ENCODE results near the gene ELF4.
A peak's percentile ranks its signal among the peaks of the same experiment; 100 is the strongest.

ELF4 gene

DNA sequence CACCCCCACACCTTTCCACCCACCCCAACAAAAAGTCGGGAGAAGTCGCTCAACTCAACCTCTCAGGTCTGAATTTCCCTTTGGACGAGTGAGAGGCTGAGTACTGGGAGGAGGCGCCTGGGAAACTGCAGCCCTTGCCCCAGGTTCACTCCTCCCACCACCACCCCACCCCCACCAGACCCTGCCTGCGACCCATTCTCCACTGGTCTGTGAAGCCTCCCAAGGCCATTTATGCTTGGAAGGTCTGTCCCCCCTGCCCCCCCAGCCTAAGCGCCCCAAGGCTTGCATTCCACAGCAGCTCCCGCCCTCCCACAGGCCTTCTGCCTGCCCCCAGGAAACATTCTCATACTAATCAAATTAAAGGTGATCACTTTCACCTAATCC lies 27.2 kb downstream of the ELF4 start:
- DNase-seq, result no peak

DNA sequence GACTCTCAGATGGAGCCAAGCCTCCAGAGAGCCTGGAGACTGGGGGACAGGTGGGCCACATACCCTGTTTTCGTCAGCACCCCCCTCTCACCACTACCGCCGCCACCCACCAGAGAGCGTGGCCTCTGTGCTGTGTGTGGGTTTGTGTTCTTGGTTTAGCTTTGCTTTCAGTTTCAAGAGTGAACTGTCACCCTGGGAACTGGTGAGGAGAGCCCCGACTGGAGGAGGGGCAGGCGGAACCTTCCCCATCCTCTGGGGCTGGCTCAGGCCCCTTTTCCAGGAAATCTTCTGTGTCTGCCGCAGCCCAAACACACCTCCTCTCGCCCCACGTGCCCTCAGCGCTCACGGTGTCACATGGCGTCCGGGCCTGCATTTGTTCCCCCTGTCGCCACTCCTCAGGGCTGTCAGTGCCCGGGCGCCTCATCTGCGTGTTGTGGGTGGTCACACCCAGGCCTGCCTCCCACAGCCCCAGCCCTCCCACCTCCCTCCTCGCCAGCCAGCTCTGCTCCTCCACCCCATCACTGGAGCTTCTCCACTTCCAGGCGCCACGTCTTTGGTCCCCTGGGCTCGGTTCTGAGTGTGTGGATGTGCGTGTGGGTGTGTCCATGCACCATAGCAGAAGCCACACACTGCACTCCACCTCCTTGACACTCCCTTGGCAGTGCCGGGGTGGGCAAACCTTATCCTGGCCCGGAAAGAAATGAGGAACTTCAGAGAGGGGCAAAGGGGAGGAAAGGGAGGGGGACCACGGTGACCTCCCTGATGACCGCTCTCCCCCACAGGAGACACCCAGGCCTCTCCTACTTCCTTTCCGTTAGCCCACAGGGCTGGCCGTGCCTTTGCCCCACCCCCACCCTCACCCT lies 27.8 kb downstream of the ELF4 start:
- DNase-seq, result no peak

DNA sequence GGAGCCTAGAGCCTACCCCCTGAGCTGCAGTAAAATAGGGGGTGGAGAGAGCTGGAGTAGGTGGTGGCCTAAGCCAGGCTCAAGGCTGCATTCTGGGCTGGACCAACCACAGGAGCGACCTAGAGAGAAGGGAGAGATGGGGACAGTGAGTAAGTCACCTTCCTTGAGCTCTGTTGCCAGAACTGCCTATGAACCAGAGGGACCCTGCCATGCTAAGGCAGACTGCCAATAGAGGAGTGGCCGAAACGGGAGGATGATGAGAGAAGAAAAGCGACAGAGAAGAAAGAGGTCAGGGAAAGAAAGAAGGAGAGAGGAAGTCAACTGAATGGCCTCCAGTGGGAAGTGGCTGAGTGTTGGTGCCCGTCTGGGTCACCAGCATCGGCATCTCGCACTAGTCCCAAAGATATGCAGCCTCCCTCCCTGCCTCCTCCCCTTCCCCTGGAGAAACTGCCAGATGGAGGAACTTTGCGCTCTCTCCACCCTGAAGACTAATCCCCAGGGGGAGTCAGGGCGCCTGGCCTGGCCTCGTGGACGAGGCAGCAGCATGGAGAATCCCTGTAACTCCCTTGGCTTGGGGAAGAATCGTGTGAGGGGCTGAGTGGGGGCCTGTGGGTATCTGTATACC lies 28.8 kb downstream of the ELF4 start:
- DNase-seq, result no peak

DNA sequence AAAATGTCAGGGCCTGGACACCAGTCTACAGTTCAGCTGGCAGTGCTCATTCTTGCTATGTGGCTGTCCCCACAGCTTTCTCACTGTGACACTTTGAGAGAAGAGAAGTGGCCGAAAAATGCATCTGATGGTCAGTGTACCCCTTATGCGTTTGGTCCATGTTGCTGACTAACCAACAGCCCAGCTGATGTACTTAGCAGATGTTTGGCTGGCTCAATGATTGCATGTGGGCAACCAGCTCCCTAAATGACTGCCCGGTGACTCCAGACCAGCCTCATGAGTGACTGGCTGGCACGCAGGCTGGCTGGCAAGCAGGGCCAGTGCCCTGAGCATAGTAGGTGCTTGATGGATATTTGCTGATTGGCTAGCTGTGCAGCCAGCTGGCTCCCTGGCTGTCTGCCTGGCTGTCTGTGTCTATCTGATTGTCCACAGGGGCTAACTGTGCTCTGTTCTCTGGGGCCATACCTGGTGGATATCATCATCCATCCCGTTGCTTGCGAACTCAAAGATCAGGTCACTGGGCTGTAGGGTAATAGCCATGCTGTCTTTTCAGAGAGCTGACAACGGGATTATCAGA lies 29.4 kb downstream of the ELF4 start:
- DNase-seq, result no peak

DNA sequence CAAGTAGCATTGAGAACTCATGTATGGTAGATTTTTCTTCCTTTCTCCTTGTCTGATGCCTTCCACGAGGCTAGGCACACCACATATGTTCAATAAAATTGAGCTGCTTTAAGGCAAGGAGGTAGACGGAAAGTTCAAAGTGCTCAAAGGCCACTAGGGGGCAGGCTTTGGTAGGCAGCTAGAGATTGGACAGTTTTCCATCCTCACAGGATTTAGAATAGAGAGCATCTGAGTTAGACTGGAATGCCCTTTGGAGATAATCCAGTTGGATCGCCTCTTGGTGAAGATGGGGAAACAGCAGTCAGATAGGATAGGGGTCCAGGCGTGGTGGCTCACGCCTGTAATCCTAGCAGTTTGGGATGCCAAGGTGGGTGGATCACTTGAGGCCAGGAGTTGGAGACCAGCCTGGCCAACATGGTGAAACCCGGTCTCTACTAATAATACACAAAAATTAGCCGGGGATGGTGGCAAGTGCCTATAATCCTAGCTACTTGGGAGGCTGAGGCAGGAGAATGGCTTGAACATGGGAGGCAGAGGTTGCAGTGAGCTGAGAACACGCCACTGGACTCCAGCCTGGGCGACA lies 30.4 kb downstream of the ELF4 start:
- peak; percentile 62 for DNase-seq

DNA sequence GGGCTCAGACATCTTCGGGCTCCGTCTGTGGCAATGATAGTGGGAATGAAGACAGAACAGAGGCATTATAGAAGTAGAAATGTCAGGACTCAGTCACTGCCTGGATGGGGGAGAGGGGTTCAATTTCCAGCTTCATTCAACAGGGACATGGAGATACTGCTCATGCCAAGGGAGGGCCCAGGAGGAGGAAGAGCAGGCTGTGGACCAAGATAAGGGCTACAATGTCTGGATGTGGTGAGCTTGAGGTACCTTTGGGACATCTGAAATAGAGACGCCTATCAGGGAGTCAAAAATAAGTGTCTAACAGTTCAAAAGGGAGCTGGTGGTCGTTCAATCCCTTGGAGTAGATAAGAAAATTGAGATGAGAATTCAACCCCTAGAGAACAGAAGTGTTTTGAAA lies 34.5 kb downstream of the ELF4 start:
- no peak for DNase-seq

DNA sequence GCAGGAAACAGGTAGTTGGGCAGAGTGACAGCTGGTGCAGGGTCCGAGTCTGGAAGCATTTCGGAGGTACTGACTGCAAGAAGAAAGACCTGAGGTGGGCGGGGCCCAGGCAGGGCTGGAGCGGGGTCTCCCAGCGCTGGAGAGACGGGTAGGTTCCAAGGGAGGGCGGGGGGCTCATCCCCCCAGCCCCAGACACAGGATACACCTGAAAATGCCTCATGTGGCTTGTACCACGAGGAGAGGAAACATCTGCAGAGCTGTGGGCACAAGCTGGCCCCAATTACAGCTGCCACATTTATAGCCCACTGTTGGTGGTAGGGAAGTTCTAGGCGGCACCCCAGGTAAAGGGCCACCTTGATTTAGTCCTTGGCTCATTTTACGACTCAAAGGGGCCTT lies 38.0 kb downstream of the ELF4 start:
- DNase-seq, result no peak

DNA sequence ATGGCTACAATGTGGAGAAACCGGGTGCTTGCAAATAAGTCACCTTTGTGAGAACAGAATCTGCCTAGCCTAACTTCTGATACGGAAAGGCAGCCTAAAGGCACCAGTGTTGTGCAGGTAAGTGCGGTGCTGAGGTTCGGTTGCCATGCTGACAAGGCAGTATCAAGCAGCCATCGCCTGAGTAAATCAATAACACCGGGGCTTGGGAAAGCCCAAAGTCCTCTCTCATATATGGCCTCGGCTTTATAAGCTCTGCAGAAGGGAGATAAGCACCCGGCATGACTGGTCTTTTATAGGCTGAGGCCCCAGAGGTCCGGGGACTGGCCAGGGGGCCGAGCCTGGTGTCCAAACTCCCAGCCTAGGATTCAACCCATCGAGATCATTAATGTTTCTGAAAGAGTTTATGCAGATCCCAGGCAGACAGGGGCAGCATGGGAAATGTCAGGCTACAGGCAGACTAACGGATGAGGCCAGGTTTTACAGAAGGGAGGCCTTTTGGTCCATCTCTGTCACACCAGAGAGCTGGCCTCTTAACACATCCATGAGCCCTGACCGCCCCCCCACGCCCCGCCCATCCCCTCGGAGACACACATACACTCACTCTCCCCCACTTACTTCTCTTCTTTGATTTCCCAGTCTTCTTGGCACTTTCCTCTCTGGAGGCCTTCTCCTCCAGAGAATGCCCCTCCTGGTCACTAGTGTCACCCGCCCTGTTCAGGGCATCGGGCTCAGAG lies 38.5 kb downstream of the ELF4 start:
- DNase-seq, result no peak

DNA sequence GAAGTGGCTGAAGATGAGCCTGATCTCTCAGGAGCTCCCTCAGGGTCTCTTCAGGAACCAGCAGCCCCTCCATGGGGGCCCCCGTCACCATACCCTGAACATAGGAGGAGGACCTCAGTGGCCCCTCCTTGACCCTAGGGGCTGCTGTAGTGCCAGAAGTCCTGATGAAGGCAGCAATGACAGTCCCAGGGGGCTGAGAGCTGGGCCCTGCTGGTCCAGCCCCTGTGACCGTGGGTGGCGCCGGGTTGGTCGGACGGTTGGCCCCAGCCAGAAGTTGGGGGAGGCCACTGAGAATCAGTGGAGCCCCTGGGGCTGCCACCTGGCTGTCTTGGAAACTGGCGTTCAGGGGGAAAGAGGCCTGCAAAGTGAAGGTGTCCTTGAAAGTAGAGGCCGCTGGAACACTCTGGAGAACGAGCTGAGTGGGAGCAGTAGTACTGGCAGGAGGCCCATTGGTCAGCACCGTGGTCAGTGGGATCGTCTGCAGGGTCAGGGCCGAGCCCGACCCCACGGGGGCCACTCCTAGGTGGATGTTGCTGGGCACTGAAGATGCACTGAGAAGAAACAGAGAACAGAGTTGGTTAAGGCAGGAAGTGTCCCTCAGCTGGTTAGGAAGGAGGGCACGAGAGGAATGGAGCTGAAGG lies 43.2 kb downstream of the ELF4 start:
- no peak for DNase-seq

DNA sequence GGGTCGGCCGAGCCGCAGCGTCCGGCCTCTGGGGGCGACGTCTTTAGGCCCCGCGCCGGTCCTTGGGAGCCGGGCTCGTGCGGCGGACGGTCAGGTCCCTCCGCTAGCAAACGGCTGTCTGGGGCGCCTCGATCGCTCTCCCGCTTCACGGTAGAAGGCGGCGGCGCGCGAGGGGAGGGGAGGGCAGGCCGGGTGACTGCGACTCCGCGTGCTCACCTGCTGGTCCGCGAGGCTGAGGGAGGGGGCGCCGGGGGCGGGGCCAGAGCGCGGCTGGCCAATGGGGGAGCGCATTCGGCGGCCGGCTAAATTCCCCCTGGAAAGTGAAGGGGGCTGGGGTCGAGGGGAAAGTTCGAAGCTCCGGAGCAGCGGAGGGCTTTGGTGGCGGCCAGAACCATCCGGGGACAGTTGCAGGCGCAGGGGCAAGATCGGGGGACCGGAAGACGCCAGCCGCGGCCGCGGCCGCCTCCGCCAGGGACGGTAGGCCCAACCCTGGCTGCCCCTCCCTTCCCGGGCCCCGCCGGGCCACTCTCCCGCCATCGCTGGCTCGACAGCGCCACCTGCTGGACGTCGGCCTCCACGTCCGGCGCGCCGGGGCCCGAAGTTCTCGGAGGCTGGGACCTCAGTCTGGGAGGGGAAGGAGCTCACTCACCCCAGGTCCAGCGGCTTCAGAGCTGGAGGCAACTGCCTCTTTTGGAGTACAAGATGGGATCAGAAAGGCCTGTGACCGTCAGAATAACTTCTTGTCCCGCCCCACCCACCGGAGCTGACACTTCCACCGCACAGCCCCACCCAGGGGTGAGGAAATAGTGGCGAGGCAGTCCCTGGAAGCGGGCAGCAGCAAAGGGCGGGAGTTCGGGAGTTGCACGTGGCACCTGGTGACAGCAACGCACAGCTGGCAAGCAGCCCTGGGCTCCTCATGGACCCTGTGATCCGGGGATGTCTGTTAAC lies 49.9 kb downstream of the ELF4 start:
- peak; percentile 28 for DNase-seq

DNA sequence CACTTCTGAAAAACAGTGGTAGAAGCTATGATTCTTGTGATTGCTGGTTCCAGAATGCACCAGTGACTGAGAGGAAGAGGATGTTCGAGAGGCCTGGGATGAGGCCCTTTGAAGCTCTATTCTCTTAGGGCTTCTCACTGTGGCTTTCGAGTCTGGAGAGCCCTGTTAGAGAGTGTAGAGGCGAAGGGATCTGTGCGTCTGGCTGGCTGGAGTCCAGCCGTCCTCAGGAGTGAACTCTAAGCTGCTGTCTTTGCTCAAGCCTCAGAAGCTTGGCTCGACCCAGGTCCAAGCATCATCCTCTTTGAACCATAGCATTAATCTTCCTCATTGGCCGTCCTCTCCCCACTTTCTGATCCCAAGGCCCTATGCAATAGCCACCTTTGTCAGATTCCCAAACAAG lies 51.6 kb downstream of the ELF4 start:
- no peak for DNase-seq

DNA sequence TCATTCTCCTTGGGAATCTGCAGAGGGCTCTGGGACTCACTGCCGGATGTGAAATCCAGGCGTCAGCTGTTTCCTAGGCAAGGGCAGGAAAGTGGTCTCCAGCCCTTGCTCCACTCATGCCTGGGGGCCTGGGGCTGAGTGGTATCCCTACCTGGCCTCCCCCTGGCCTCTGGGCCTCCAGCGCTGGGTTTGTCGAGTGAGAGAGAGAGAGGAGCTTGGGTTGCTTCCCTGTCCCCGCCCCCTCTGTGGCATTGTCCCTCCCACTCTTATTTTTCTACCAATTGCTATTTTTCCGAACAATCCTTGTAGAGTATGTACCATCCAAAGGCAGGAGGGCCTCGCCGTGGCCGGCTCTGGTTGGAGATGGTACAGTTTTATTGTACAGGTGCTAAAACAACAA lies 53.1 kb downstream of the ELF4 start:
- DNase-seq, result no peak

DNA sequence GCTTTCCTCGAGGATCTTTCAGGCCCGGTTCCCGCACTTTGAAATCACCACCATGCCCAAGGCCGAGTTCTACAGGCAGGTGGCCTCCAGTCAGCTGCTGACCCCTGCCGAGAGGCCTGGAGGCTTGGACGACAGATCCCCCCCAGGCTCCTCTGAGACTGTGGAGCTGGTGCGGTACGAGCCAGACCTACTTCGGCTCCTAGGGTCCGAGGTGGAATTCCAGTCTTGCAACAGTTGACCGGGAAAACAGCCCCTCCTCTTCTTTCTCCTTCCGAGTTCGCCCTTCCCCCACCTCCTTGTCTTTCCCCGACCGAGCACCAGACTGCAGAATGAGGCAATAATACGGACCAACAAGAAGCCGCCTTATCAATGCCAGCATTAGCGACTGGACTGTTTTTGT lies 54.4 kb downstream of the ELF4 start:
- no peak for DNase-seq

DNA sequence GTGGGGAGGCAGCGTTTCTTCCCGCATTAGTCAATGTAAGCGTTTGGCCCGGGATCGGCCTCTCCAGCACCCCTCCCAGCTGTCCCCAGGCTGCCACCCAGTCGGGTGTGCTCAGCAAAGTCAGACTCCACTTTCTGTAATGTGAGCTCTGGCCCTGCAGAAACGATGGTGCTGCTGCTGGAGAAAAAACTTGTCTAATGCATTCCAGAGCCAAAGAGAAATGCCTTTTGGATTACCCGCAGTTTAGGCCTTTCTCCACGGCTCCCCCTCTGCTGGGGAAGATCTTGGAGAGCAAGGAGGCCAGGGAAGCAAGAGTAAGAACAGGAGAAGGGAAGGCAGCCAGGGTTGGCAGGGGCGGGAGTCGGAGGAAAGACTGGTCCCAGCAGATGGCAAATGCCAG lies 55.2 kb downstream of the ELF4 start:
- DNase-seq, result no peak

DNA sequence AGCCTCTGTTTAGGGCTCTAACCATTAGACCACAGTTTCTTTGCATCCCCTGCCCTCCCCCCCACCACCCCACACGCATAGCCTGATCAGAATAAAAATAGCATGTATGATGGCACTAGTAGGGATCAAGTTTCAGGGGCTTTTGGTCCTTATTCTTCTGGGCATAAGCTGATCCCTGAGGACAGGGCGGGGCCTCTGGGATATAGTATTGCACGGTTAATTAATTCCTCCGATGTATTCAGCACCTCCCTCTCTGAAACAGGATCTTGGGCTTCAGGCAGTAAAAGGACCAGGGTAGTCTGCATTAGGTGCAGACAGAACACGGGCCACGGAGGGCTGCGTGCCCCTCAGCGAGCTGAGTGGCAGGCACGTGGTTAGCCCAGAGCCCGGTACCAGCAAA lies 57.1 kb downstream of the ELF4 start:
- DNase-seq, result no peak

DNA sequence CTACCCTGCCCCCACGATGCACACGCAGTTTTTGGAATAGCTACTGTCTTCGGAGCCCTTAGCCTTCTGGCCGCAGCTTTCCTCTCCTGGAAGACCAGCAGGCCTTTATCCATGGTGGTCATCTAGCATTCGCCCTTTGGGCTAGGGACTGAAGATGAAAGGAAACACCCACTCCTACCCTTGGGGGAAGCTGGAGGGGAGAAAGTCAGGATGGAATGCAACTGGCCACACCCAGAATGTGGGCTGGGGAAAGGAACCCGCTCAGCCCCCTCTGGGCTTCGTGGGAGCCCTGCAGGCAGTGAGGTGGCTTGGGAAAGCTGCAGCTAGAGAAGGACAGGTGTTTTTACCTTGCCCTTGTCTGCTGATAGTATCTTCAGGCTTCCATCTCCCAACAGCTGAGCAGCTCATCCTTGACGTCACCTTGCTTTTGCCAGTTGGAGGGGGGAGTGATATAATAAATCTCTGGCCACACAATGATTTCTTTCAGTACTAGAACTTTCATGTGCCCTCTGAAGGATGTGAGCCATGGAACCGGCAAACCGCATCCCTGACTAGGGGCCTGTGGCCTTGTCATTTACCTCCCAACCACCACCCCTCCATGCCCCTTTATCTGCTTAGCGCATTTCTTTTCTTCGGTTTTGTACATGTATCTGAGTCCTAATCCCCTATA lies 59.0 kb downstream of the ELF4 start:
- no peak for DNase-seq

DNA sequence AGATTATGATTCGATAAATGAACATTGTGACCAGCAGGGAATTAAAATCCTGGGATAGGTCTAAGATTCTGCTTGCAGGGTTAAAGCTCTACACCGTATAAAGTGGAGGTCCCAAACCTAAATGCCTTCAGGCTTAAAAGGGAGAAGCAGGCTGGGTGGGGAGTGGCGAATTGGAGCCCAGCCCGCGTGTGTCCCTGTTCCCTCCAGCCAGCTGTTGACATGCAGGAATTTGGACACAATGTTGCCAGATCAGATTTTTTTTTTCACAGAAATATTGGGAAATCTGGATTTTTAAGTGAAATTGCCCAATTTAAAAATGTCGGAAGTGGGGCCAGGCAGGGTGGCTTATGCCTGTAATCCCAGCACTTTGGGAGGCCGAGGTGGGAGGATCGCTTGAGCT lies 60.5 kb downstream of the ELF4 start:
- no peak for DNase-seq

DNA sequence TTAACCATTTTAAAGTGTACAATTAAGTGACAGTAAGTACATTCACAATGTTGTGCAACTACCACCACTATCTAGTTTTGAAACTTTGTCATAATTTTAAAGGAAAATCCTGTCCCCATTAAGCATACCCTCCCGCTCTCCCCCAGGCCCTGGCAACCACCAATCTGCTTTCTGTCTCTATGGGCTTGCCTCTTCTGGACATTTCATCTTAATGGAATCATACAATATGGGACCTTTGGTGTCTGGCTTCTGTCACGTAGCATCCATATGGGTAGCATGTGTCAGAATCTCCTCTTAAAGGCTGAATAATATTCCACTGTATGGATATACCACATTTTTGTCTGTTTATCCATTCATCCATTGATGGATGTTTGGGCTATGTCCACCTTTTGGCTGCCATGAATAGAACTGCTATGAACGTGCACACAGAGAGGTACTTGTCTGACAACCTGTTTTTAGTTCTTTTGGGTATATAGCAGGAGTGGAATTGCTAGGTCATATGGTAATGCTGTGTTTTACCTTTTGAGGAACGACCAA lies 61.5 kb downstream of the ELF4 start:
- DNase-seq, result no peak

DNA sequence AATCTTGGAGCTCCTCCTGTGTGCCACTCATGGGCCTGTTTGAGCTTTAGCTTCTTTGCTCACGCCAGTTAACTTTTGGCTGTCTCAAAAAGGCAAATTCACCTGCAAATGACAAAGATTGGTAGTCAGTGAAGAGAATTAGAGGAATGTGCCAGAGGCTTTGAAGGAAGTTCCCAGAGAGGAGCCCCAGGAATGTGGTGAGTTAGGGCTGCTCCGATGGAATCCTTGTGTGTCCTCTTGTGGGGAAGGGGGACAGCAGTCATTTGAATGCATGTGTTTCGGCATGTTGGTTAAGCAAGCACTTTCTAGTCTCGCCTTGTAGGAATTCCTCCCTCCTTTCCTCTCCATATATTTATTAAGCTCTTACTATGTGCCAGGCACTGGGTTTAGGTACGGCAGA lies 62.9 kb downstream of the ELF4 start:
- no peak for DNase-seq

DNA sequence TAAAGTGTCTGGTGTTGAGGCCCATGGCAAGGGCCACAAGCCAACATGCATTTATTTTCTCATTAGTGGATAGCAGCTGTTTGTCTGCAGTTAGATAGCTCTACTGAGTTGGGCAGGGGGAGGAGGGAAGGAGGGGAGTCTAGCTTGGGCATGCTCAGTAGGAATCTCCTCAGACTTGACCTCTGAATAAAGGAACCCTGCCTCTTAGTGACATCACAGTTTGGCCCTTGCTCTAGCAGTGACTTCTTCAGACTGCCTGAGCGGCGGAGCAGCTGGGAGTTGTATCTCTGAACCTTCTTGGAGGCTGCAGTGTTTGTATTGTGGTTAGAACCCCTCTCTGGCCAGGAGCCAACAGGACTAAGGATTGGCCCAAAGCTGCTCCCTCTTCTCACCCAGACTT lies 70.5 kb downstream of the ELF4 start:
- no peak for DNase-seq

DNA sequence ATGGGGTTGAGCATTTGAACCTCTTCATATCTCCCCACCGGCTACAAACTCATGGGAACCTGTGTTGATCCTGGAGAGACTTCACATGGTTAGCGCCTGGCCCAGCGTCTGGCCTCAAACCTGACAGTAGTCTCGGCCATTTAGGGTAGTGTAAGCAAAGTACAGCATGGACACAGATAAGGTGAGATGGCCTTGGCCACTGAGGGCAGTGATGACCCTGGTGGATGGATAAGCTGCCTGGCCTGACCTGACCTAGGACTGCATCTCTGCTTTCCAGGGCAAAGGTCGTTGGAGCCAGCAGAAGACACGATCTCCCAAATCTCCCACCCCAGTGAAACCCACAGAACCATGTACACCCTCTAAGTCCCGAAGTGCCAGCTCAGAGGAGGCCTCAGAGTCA lies 76.1 kb downstream of the ELF4 start:
- DNase-seq, result no peak
